H1 (cell line): ENCODE results near the gene GPHA2. TPM values are rescaled to one million over a fixed set of nuclear protein-coding genes. Genes with fewer than 3 reads are reported as not detected.

ENCODE experiments used
- ZNF274 ChIP-seq: IDR thresholded peaks from 2 replicates; pipeline ENCODE4 v1.7.0; 2012; ENCODE audit warnings: low read length, borderline replicate concordance; ENCODE audit errors: extremely low read depth
- polyA plus RNA-seq, 7 experiments: library from polyadenylated mRNA; depleted of rRNA in 3 of 7; stranded (reverse) in 5 of 7; unstranded in 2 of 7; fragments of >200 nt in 5 of 7; fragments of 200-250 nt in 2 of 7; gene quantifications; 1 replicate in 5 of 7; 2 replicates in 1 of 7; 4 replicates in 1 of 7; pipeline versions ENCODE4 v1.2.1 to v1.2.3, GENCODE V29; 2011 to 2013; ENCODE audit warnings: missing spikeins in 2 of 7, mixed read lengths in 2 of 7
- total RNA-seq: library from RNA; stranded (reverse); fragmentation: NEBNext Ultra II Directional; extraction: Animal tissue kit (Norgen Biotek cat#: 25700); gene quantifications from 2 replicates; pipeline ENCODE4 v1.2.1, GENCODE V29; 2021
- TF ChIP-seq, protein P1 (sequence below): IDR thresholded peaks from 2 replicates; pipeline ENCODE4 v1.6.1; 2012; ENCODE audit warnings: inconsistent platforms

Gene GPHA2
- total and polyA plus RNA-seq, 2 of the 8 experiments (the other 6 are each of a cell fraction or from before 2014, with no cell fraction given): 0.97 to 4.4 TPM

- TF ChIP-seq, protein P1, sequence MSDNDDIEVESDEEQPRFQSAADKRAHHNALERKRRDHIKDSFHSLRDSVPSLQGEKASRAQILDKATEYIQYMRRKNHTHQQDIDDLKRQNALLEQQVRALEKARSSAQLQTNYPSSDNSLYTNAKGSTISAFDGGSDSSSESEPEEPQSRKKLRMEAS: no peak
- no peak for TF ChIP-seq ZNF274
Observed at GRCh38 chr11:64888406-64888728, 47.3 kb downstream of the GPHA2 start (continued).
